DMS 273 (cell line): Measurements from ENCODE around the gene LAMA3.

ENCODE experiments used
- DNase-seq: peaks from one replicate; lab custom pipeline; 2025; ENCODE audit not compliant: unreplicated experiment; lab: John Stamatoyannopoulos, UW

Gene LAMA3

GRCh38 chr18:23890589-23890988 is 201.3 kb downstream of the LAMA3 start:
- no peak for DNase-seq

GRCh38 chr18:23893653-23894052 is 204.4 kb downstream of the LAMA3 start:
- no peak for DNase-seq

- no peak for DNase-seq
These were observed 205.5 kb downstream of the LAMA3 start for GRCh38 chr18:23894661-23895175.

DNA sequence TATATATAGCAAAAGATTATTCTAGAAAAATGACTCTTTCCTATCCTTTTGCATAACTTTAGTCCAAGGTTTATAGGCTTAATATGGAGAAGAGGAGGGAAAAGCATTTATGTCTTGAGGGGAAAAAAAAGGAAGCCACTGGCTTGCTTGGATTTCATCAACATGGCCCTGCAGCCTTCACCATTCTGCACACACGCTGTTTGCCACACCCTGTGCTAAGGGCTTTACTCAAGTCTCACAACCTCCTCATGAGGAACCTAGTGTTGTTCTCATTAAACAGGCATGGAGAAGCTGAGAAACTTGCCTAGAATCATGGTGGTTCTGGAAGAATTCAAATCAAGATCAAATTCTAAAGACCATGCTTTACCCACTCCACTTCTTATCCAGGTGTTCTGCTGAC is 208.0 kb downstream of the LAMA3 start:
- DNase-seq = no peak

DNA sequence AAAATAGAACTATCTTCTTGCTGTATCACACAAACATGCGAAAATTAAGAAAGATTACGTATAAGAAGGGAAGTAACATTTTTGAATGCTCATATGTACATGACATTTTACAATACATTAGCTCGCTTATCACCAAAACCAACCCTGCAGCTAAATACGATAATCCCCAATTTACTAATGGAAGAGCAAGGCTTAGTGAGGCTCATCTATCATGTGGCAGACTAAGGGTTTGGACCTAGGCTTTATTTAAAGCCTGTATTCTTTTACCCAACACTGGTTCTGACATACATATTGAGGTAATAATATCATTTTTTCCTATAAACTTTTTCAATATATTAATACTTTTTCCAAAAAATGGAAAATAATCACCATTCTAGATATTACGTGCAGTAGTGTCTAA is 208.5 kb downstream of the LAMA3 start:
- DNase-seq = no peak

- no peak for DNase-seq
These were observed 211.7 kb downstream of the LAMA3 start for GRCh38 chr18:23900994-23901393.

DNA sequence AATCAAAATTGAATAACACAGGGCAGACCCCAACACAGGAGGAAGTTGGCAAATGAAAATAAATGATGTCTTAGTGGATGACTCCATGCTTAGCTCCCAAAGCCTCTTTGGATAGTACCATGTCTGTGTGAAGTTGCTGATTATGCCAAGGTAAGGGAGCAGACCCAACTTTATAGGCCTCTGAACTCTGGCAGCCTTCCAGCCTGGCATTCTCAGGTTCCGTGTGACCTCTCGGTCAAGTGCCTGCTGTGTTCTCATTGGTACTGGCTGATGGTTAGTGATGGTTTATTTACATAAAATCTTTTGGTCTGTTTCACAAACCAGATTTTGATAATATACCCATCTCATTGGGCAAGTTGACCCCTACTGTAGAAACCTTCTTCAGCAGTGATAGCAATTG is 213.1 kb downstream of the LAMA3 start:
- DNase-seq = no peak

GRCh38 chr18:23903971-23904370 is 214.7 kb downstream of the LAMA3 start:
- no peak for DNase-seq

DNA sequence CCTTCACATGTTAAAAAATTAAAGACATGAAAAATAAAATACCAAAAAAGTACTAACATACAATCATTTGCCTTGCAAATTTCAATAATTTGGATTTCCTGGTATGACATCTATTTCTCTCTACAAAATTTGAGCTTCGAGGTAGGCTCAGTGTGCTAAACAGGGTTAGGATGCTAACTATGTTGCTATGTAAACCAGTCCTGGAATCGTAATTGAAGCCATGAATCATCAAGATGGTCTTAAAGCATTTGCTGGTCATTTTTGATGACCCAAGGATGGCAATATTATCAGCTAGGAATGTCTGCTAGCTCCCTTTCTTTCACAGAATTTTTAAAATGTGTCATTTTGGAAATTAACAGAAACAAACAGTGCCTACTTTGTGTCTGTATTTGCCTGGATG is 217.4 kb downstream of the LAMA3 start:
- DNase-seq = no peak

GRCh38 chr18:23908827-23909226 is 219.6 kb downstream of the LAMA3 start:
- no peak for DNase-seq

GRCh38 chr18:23910032-23910431 is 220.8 kb downstream of the LAMA3 start:
- DNase-seq = no peak

GRCh38 chr18:23912356-23912755 is 223.1 kb downstream of the LAMA3 start:
- no peak for DNase-seq

- no peak for DNase-seq
These were observed 227.1 kb downstream of the LAMA3 start for GRCh38 chr18:23916338-23916737.

GRCh38 chr18:23918395-23919032 is 229.3 kb downstream of the LAMA3 start:
- DNase-seq = peak; percentile 90

DNA sequence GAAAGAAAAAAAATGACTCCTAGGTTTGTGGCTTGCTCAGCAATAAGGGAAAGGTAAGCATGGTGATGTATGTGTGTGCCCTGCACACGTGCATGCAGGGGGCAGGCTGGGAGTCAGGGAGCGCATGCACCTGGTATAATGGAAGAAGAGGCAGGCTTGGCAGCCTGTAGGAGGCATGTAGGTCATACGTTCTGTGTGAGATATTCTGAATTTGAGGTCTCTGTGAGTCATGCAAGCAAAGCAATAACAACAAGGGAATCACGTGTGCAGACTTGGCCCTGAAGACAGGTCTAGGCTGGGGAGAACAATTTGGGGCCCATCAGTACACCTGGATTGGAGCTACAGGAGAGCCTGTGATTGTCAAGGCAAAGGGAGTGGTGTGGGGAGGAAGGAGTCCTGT is 230.8 kb downstream of the LAMA3 start:
- DNase-seq = no peak

DNA sequence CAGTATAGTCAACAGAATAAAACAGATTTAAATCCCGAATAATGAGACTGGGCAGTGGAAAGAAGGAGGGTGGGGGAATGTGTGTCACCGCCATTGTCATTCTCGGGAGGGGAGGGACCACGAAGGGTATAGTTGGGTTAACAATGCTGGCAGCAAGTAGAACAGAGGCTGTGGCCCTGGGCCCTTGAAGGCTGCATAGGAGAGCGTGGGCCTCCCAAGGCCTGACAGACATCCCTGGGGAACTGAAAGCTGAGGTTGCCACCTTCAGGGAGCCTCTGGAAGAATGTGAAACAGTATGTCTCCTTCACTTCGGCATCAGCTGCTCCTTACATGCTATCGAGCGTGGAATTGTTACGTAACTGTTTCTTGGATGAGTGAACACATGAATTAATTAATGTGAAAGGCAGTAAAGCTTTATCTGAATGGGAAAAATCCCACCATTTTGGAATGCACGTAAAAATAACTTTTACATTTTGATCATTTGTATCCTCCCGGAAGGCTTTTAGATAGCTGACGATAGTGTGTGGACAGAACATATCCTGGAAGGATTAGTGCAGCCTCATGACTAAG is 232.5 kb downstream of the LAMA3 start:
- DNase-seq = peak; percentile 4

DNA sequence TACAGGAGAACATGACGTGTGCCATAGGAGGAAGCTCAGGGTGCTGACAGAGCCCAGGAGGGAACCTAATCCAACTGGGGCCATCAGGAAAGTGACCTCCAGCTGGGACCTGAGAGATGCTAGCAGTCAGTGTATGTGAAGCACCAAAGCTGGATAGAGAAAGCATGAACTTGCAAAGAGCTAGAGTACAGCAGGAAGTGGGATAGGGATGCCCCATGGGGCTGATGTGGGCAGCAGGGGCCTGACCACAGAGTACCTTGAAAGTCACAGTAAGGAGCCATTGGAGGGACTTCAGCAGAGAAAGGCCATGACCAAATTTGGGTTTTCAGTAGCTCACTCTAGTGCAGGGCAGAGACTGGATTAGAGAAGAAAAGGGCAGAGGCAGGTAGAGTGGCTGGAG is 233.7 kb downstream of the LAMA3 start:
- DNase-seq = no peak

DNA sequence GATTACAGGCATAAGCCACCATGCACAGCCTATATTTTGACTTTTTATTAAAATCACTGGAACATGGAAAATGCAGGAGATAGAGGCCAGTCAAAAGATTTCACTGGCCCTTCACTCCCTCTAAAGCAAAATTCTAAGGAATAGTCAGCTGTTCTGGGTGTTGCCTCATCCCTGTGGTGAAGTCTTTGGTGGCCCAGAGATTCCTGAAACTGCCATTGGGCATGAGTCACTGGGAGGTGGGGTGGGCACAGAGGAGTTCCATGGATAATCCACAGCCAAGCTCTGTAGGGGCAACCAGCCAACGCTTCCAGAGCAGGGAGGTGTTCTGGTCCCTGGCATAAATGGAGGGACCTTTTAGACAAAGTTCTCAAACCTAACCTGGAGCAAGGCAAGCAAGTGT is 235.6 kb downstream of the LAMA3 start:
- DNase-seq = no peak

DNA sequence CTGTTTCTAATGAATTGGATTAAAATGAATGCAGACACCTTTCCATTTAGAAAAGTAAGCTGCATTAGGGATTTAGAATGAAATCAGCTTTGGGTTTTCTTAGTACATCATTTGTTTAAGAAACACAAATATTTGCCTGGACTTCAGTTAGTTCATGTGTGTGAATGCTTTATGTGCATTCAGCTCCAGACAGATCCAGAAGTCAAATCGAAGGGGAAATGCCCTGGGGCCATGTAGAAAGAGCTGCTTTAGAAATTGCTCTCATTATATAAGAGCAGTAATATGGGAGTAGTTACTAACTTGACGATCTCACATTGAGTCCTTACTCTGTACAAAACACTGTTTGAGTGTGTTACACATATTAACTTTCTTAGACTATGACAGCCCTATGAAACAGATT is 237.3 kb downstream of the LAMA3 start:
- no peak for DNase-seq

- DNase-seq = no peak
These were observed 238.8 kb downstream of the LAMA3 start for GRCh38 chr18:23927821-23928746.

DNA sequence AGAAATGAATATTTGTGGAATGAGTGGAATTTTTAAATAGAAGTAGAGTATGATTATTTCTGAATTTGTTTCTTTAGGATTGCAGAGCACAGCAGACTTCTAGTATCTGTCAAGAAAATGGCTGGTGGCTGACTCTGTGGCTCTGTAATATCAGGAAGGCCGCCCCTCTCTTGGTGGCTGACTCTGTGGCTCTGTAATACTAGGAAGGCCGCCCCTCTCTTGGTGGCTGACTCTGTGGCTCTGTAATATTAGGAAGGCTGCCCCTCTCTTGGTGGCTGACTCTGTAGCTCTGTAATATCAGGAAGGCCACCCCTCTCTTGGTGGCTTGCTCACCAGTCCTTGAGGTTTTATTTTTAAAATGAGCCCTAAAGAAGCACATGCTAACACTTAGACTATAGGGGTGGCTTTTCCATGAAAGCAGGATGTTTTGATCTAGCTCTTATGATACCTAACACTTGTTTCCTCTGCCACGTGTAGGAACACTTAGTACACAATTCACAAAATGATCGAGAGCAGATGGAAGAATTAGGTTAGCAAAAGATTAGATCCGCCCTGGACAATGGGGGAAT is 240.2 kb downstream of the LAMA3 start:
- no peak for DNase-seq

DNA sequence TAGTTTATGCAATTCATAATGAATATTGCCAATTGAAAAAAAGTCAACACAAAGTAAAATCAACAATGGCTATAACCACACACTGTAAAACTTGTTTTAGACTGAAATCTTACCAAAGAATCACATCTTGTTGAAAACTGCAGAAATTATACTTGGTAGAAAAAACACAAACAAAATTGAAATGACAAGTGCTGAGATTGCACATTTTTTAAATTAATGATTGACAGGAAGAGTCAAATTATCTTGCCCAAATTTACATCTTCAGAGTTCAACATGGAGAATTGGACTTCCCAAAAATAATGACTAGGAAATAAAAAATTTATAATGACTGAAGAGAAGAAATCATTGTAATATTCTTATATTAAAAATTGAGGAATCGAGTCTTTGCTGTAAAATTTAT is 240.7 kb downstream of the LAMA3 start:
- DNase-seq = no peak
